Kidney (tissue), 14 donors: ENCODE data around the gene CREG2. TPM values are rescaled to one million over a fixed set of nuclear protein-coding genes. Genes with fewer than 3 reads are reported as not detected.
A peak's percentile ranks its signal among the peaks of the same experiment; 100 is the strongest.
"Not testable (repeated sequence)": the region's sequence is repeated elsewhere in the genome, so short reads cannot be mapped to it uniquely, and the experiment has no call there.

Experiments
- DNase-seq, 5 donors: peaks; one replicate each; pipeline ENCODE4 v3.0.0-alpha.2; 2013 to 2020
- FAIRE-seq: peaks from 2 replicates; lab custom pipeline; 2012; peaks lifted over from hg19 to GRCh38; lab: Jason Lieb, UNC
- H3K27ac ChIP-seq, 2 donors: one replicate each; pipeline ENCODE4 v1.7.0; 2013; ENCODE audit warnings: low read depth in 2 of 2, low read length in 2 of 2, inconsistent platforms in 1 of 2
- H3K27me3 ChIP-seq: one replicate; pipeline ENCODE4 v1.7.1; 2013; ENCODE audit warnings: low read length, inconsistent platforms; ENCODE audit not compliant: control insufficient read depth, insufficient read depth
- H3K36me3 ChIP-seq, 3 donors: one replicate each; pipeline versions ENCODE4 v1.7.0 to v1.7.1; 2013; ENCODE audit warnings: low read length in 3 of 3, control low read depth in 1 of 3, inconsistent platforms in 1 of 3; ENCODE audit not compliant: insufficient read depth in 3 of 3, control insufficient read depth in 2 of 3
- H3K4me1 ChIP-seq, 3 donors: one replicate each; pipeline versions ENCODE4 v1.7.0 to v1.7.1; 2013; ENCODE audit warnings: low read length in 3 of 3, inconsistent platforms in 1 of 3, low read depth in 1 of 3; ENCODE audit not compliant: control insufficient read depth in 2 of 3, insufficient read depth in 2 of 3
- H3K4me3 ChIP-seq, 3 donors: one replicate each; pipeline versions ENCODE4 v1.7.0 to v1.8.1; 2013; ENCODE audit warnings: low read length in 3 of 3, control low read depth in 1 of 3, inconsistent platforms in 1 of 3
- H3K9ac ChIP-seq, 3 donors: one replicate each; pipeline versions ENCODE4 v1.7.0 to v1.7.1; 2013; ENCODE audit warnings: low read length in 3 of 3, control low read depth in 1 of 3, inconsistent platforms in 1 of 3
- H3K9me3 ChIP-seq, 3 donors: one replicate each; pipeline versions ENCODE4 v1.7.0 to v1.7.1; 2013; ENCODE audit warnings: low read length in 3 of 3, control low read depth in 1 of 3, inconsistent platforms in 1 of 3; ENCODE audit not compliant: control insufficient read depth in 2 of 3, insufficient read depth in 1 of 3
- CTCF ChIP-seq: IDR thresholded peaks from 3 replicates; pipeline ENCODE4 v1.5.1; 2012; ENCODE audit warnings: mild to moderate bottlenecking, moderate library complexity, borderline replicate concordance; ENCODE audit not compliant: insufficient read depth; ENCODE audit errors: extremely low read depth
- intact Hi-C: fragments of 100-400 bp; cut with DNase I; formaldehyde crosslinking; loops from one replicate; pipeline ENCODE4 v1.11.1; 2022
- polyA plus RNA-seq: library from polyadenylated mRNA; stranded (reverse); fragments of 350-450 nt; fragmentation: Illumina TruSeq; extraction: RNeasy Lipid Tissue Mini Kit (QIAGEN cat#74804); gene quantifications from one replicate; pipeline ENCODE4 v1.2.3, GENCODE V29; 2014; ENCODE audit warnings: low read depth, low replicate concordance; ENCODE audit not compliant: insufficient read depth
- total RNA-seq: library from RNA; stranded (reverse); fragmentation: NEBNext Ultra II Directional; extraction: Animal tissue kit (Norgen Biotek cat#: 25700); gene quantifications from one replicate; pipeline ENCODE4 v1.2.1, GENCODE V29; 2021
- donor health status: control.
- donor health status: control.
- donor health status: control.
- donor health status: control.
- donor health status: control.
- donor health status: DM: yes; HTN: yes; CAD: no.
- donor health status: Normal renal cell carcinoma (clear cell type).

CREG2 gene
- total and polyA plus RNA-seq, 2 donors from 2014 or later, result 0.69 TPM; not detected in 1

DNA sequence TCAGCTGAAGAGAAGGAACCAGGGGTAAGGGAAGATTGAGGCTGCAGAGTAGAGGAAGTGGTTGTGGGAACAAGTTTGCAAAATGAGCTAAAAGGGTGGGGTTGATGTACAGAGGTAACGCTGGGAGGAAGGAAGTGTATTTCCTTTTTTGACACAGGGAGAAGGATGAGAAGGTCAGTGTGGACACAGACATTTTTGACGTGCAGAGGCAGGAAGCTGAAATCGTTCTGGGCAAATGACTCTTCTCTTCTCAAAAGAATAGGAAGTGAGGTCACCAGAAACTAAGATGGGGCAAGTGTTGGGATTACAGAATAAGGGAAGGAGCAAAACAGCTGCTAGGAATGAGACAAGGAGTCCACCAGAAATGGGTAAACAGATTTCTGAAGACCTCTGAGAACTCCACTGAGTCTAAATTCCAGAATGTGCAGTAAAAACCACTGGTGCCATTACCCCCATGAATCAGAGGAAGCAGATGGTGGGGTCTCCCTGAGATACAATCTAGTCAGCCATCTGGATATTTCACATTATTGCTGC, 58.8 kb downstream of the CREG2 start:
- peak in 1 of 5 donors; percentile 36 for DNase-seq
- H3K27me3 ChIP-seq, result no peaks in the 10 kb centered on the region
- no peak for FAIRE-seq
- no peaks in the 10 kb centered on the region for H3K36me3 ChIP-seq
- H3K27ac ChIP-seq, result peak overlapping the region in 1 of 2 donors; percentile 34
- no peak overlapping the region for H3K9ac ChIP-seq
- intact Hi-C loops, result no loop called here
- H3K9me3 ChIP-seq, result no peaks in the 10 kb centered on the region
- peaks cover 0 to 4% (median 0%) of the 10 kb centered on the region in 3 donors for H3K4me1 ChIP-seq
- H3K4me3 ChIP-seq, result no peak overlapping the region
- TF ChIP-seq CTCF, result no peak

- H3K36me3 ChIP-seq, result no peaks in the 10 kb centered on the region
- intact Hi-C loops, result no loop called here
- FAIRE-seq (no peak), DNase-seq (peak in 3 of 5 donors; percentile 54 to 80 (median 70))
- no peaks in the 10 kb centered on the region for H3K27me3 ChIP-seq
- no peak for TF ChIP-seq CTCF
- no peaks in the 10 kb centered on the region for H3K9me3 ChIP-seq
- no peak overlapping the region for H3K9ac ChIP-seq
- H3K4me3 ChIP-seq, result no peak overlapping the region
- peak overlapping the region in 1 of 2 donors; percentile 40 for H3K27ac ChIP-seq
- peaks cover 0 to 4% (median 0%) of the 10 kb centered on the region in 3 donors for H3K4me1 ChIP-seq
Observed at GRCh38 chr2:101327863-101328394, 59.4 kb downstream of the CREG2 start.

DNA sequence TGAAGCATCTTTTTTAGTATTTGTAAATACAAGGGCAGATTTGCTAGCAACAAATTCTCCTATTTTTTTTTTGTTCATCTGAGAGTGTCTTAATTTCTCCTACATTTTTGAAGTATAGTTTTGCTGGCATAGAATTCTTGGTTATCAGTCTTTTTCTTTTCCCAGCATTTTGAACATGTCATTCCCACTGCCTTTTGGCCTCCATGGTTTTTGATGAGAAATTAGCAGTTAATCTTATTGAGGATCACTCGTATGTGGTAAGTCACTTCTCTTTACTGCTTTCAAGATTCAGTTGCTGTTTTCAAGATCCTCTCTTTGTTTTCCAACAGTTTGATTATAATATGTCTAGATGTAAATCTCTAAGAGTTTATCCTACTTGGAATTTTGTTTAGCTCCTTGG, 61.9 kb downstream of the CREG2 start:
- H3K4me3 ChIP-seq, result no peak overlapping the region
- TF ChIP-seq CTCF, result no peak
- H3K9me3 ChIP-seq, result no peaks in the 10 kb centered on the region
- DNase-seq (no peak), FAIRE-seq (no peak)
- no peaks in the 10 kb centered on the region for H3K27me3 ChIP-seq
- H3K36me3 ChIP-seq, result no peaks in the 10 kb centered on the region
- intact Hi-C loops, result no loop called here
- no peak overlapping the region for H3K9ac ChIP-seq
- H3K27ac ChIP-seq, result no peak overlapping the region
- H3K4me1 ChIP-seq, result peaks cover 0 to 4% (median 0%) of the 10 kb centered on the region in 3 donors

GRCh38 chr2:101316568-101316967, 70.7 kb downstream of the CREG2 start:
- not testable (repeated sequence) for H3K4me3 ChIP-seq

More at GRCh38 chr2:101316568-101316967, 70.7 kb downstream of the CREG2 start:
- H3K4me1 ChIP-seq, FAIRE-seq, H3K27ac ChIP-seq, H3K9me3 ChIP-seq, H3K36me3 ChIP-seq, H3K9ac ChIP-seq, intact Hi-C loops, DNase-seq, H3K27me3 ChIP-seq: not testable (repeated sequence)
